Loucy (cell line): Measurements from ENCODE around the gene AGBL4.

Experiments
- EZH2phosphoT487 ChIP-seq: fragments of 200-600 bp; IDR thresholded peaks from 2 replicates; pipeline ENCODE4 v1.6.1; 2018; ENCODE audit warnings: antibody characterized with exemption, mild to moderate bottlenecking, moderate library complexity, borderline replicate concordance
- TF ChIP-seq, protein P1 (sequence below): fragments of 200-600 bp; sonication (generic); conservative IDR thresholded peaks from 2 replicates; pipeline ENCODE4 v1.5.1; 2014; ENCODE audit warnings: mild to moderate bottlenecking, antibody characterized with exemption, low read length

DNA sequence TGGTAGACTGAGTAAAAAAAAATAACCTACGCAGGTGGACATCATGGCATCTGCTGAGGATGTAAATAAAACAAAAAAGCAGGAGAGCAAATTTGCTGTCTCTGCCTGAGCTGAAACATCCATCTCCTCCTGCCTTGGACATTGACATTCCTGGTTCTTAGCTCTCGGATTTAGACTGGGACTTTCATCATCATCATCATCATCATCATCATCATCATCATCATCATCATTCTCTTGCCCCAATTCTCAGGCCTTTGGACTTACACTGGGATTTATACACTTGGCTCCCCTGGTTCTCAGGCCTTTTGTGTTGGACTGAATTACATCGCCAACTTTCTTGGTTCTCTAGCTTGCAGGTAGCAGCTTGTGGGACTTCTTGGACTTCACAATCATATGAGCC lies 938.7 kb downstream of the AGBL4 start:
- TF ChIP-seq, protein P1, sequence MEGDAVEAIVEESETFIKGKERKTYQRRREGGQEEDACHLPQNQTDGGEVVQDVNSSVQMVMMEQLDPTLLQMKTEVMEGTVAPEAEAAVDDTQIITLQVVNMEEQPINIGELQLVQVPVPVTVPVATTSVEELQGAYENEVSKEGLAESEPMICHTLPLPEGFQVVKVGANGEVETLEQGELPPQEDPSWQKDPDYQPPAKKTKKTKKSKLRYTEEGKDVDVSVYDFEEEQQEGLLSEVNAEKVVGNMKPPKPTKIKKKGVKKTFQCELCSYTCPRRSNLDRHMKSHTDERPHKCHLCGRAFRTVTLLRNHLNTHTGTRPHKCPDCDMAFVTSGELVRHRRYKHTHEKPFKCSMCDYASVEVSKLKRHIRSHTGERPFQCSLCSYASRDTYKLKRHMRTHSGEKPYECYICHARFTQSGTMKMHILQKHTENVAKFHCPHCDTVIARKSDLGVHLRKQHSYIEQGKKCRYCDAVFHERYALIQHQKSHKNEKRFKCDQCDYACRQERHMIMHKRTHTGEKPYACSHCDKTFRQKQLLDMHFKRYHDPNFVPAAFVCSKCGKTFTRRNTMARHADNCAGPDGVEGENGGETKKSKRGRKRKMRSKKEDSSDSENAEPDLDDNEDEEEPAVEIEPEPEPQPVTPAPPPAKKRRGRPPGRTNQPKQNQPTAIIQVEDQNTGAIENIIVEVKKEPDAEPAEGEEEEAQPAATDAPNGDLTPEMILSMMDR = no peak
- TF ChIP-seq EZH2phosphoT487 = no peak
